ENCODE measurements around the gene THSD7B.
"Not testable (repeated sequence)": the region's sequence is repeated elsewhere in the genome, so short reads cannot be mapped to it uniquely, and the experiment has no call there.

Gene THSD7B

GRCh38 chr2:136957044-136957443 is 191.7 kb downstream of the THSD7B start:
- H3K4me3 ChIP-seq (ENCODE audit: low read depth, low read length) = no peak overlapping the region
- TF ChIP-seq, protein P1, sequence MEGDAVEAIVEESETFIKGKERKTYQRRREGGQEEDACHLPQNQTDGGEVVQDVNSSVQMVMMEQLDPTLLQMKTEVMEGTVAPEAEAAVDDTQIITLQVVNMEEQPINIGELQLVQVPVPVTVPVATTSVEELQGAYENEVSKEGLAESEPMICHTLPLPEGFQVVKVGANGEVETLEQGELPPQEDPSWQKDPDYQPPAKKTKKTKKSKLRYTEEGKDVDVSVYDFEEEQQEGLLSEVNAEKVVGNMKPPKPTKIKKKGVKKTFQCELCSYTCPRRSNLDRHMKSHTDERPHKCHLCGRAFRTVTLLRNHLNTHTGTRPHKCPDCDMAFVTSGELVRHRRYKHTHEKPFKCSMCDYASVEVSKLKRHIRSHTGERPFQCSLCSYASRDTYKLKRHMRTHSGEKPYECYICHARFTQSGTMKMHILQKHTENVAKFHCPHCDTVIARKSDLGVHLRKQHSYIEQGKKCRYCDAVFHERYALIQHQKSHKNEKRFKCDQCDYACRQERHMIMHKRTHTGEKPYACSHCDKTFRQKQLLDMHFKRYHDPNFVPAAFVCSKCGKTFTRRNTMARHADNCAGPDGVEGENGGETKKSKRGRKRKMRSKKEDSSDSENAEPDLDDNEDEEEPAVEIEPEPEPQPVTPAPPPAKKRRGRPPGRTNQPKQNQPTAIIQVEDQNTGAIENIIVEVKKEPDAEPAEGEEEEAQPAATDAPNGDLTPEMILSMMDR (IDR thresholded peaks at IDR 0.05; ENCODE audit: borderline replicate concordance, insufficient read depth, low read depth, low read length) = no peak

DNA sequence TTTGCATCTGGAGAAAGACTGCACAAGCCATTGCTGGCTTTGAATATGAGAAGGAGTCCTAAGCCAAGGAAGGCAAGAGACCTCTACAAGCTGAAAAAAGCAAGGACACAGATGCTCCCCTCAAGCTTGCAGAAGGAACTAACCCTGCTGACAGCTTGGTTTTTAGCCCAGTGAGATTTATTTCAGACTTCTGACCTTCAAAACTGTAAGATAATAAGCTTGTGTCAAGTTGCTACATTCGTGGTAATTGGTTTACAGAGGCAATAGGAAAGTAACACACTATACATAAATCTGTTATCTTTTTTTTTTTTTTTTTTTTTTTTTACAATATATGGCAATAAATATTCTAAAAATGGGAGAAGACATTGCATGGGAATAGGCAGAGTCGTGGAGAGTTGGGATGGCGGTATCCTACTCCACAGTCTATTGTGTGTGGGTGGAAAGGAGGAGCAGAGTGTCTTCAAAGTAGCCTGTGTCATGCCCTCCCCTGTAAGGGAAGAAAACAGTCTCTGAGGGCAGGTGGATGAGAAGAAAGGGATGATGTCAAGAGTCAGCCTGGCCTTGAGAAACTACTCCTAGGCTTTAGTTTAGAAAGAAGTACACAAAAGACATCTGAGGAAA is 196.9 kb downstream of the THSD7B start:
- TF ChIP-seq, protein P1 (IDR thresholded peaks at IDR 0.05; ENCODE audit: borderline replicate concordance, insufficient read depth, low read depth, low read length) = no peak

DNA sequence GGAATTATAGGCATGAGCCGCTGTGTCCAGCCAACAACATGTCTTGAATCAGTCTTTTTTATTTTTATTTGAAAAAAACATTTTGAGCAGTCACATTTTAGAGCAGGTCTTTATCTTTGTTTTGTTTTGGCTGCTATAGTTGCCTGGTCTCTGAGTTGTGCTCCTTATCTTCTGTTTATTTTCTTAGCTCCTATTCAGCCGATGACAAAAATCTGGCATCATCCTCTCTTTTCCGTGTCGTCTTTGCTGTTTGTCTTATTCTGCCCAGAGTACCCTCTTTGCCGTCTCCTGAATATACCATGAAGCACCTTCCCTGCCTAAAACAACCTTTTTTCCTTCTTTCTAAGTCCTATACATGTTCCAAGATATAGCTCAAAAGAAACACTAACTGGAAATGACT is 201.1 kb downstream of the THSD7B start:
- H3K4me3 ChIP-seq (ENCODE audit: low read depth, low read length) = no peak overlapping the region
- TF ChIP-seq, protein P1 (IDR thresholded peaks at IDR 0.05; ENCODE audit: borderline replicate concordance, insufficient read depth, low read depth, low read length) = no peak

More for the DNA sequence above, 196.9 kb downstream of the THSD7B start:
- no peak overlapping the region for H3K4me3 ChIP-seq (ENCODE audit: low read depth, low read length)

DNA sequence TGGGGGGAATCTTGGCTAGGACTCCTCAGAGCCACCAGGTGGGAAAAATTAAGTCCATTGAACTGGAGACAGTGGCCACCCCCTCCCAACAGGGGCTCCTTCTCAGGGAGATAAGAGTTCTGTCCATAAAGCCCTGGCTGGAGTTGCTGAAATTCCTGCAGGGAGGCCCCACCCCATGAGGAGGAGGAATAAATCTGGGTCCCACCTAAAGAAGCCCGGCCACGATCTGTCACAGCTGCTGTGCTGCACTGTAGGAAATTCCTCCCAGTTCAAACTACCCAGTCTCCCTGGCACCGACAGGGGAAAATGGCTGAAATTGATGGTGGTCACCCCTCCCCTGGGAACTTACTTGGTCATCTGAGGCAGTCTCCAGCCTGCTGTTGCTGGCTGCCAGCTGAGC is 215.0 kb downstream of the THSD7B start:
- no peak overlapping the region for H3K4me3 ChIP-seq (ENCODE audit: low read depth, low read length)
- TF ChIP-seq, protein P1 (IDR thresholded peaks at IDR 0.05; ENCODE audit: borderline replicate concordance, insufficient read depth, low read depth, low read length) = no peak

DNA sequence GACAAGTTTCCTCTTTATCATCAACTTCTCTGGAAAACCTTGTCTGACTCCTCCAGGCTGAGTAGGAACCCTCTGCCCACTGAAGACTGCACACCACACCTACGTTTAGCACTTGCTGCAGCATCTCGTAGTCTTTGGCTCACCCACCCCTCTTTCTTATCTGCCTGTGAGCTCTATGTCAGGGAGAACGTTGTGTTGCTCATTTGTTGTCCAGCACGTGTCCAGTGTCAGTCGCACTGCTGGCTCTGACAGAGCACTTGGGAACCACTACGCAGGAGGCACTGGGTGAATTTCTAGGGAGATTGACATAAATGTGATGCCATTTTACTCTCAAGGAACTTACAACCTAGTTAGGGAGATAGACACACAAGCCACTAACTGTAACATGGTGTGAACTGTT is 216.3 kb downstream of the THSD7B start:
- H3K4me3 ChIP-seq (ENCODE audit: low read depth, low read length) = not testable (repeated sequence)

DNA sequence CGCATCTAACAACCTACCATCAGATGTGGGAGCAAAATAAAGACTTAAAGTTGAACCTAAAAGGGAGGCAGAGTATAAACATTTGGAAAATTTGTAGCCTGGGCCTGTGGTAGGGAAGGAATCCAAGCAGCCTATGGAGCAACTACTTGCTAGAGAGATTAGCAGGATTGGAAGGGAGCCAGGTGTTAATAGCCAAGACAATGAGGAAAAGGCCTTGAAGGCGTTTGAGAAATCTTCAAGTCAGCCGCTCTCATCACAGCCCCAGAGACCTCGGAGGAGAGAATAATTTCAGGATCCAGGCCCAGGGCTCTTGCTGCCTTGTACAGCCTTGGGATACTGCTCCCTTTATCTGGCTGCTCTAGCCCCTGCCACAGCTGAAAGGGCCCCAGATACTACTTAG is 219.7 kb downstream of the THSD7B start:
- TF ChIP-seq, protein P1 (IDR thresholded peaks at IDR 0.05; ENCODE audit: borderline replicate concordance, insufficient read depth, low read depth, low read length) = no peak
- H3K4me3 ChIP-seq (ENCODE audit: low read depth, low read length) = no peak overlapping the region

DNA sequence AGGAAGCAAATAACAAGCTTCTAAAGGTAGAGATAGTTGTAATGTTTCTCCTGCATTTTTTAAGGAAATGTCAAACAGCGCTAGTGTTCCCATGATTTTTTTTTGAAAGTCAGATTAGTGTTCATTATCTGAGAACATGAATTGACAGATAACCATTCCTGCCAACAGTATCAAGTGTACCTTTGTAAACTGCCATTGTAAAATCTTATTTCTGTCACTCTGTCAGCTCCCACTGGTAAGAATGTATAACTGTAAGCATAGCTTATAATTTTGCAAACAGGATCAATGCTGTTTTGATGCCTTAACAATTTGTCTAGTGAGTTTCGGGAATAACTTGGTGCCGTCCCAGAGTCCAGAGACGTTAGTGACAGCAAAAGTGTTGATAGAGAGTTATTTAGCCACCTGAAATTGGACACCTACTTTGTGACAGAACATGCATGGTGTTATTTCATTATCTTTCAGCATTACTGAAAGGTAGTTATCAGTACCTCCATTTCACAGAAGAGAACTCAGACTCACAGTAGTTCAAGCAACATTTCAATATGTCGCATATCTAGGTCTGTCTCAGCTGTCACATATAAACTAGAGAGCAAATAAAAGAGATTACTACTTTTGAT is 221.4 kb downstream of the THSD7B start:
- TF ChIP-seq, protein P1 (IDR thresholded peaks at IDR 0.05; ENCODE audit: borderline replicate concordance, insufficient read depth, low read depth, low read length) = no peak
- H3K4me3 ChIP-seq (ENCODE audit: low read depth, low read length) = no peak overlapping the region
